Fibroblast of lung (primary cell): Measurements from ENCODE around the gene MYO1D.

Source experiments
- CTCF ChIP-seq, 2 donors: IDR thresholded peaks in 1 of 2; conservative IDR thresholded peaks in 1 of 2; 1 replicate in 1 of 2; 2 replicates in 1 of 2; pipeline ENCODE4 v1.5.1; 2011 to 2012; ENCODE audit warnings: low read length in 2 of 2, control low read depth in 1 of 2, inconsistent platforms in 1 of 2, low read depth in 1 of 2, mild to moderate bottlenecking in 1 of 2
- EZH2 ChIP-seq: IDR thresholded peaks from 2 replicates; pipeline ENCODE4 v1.5.1; 2012; ENCODE audit warnings: low read length, control low read depth, mild to moderate bottlenecking; ENCODE audit errors: missing control alignments

DNA sequence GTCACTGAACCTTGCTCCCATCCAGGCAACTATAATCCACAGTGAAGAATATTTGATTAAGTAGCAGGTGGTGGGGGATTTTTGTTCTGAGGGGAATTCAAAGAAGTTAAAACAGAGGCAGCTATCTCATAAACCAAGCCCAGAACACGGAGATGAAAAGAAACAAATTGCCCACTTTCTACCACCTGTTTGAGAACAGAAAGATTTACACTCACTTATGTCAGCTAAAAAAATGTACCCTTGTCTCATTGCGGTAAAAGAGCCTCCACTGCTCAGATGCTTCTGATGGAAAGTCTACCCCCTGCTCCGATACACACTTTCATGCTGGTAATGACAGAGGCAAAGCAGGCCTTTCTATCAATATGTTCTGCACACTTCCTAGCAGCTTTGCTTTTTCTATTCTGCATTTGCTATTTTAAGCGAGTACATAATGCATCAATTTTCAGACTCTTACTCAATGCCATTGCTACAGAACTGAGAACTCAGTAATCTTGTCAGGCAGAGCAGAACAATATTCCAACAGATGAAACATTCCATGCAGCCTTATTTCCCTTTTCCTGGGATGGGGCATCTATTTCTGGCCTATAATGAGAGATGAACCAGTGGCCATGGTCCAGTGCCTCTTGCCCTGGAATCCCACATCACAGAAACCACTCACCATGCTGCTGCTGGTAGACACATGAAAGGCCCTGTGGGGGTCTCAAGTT lies 361.1 kb downstream of the MYO1D start:
- no peak for TF ChIP-seq CTCF (conservative IDR thresholded peaks at IDR 0.05 in 1 of 2, IDR thresholded peaks at IDR 0.05 in 1 of 2; ENCODE audit: low read depth in 1 of 2, low read length in 2 of 2)
- no peak for TF ChIP-seq EZH2
